ENCODE results near the gene GPR17. TPM values are rescaled to one million over a fixed set of nuclear protein-coding genes. Genes with fewer than 3 reads are reported as not detected.

Gene GPR17
- total RNA-seq, 2 donors from 2014 or later = 0.24 TPM; not detected in 1

- no peak overlapping the region for H3K9ac ChIP-seq (ENCODE audit: extremely low read depth, low read length, poor library complexity, severe bottlenecking)
- TF ChIP-seq, protein P1, sequence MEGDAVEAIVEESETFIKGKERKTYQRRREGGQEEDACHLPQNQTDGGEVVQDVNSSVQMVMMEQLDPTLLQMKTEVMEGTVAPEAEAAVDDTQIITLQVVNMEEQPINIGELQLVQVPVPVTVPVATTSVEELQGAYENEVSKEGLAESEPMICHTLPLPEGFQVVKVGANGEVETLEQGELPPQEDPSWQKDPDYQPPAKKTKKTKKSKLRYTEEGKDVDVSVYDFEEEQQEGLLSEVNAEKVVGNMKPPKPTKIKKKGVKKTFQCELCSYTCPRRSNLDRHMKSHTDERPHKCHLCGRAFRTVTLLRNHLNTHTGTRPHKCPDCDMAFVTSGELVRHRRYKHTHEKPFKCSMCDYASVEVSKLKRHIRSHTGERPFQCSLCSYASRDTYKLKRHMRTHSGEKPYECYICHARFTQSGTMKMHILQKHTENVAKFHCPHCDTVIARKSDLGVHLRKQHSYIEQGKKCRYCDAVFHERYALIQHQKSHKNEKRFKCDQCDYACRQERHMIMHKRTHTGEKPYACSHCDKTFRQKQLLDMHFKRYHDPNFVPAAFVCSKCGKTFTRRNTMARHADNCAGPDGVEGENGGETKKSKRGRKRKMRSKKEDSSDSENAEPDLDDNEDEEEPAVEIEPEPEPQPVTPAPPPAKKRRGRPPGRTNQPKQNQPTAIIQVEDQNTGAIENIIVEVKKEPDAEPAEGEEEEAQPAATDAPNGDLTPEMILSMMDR (conservative IDR thresholded peaks at IDR 0.05) = no peak
- H3K4me3 Mint-ChIP-seq = no peak overlapping the region
- no peaks in the 10 kb centered on the region for H3K9me3 Mint-ChIP-seq
- peaks cover 6% of the 10 kb centered on the region for H3K4me1 Mint-ChIP-seq
- DNase-seq = no peak
- no peak overlapping the region for H3K4me3 ChIP-seq (ENCODE audit: low read length)
- H3K36me3 Mint-ChIP-seq (ENCODE audit: low read depth) = no peaks in the 10 kb centered on the region
- no peaks in the 10 kb centered on the region for H3K27me3 ChIP-seq (ENCODE audit: control insufficient read depth, insufficient read depth, low read length, poor library complexity, severe bottlenecking)
- no peaks in the 10 kb centered on the region for H3K9me3 ChIP-seq (ENCODE audit: control insufficient read depth, low read length)
- H3K4me1 ChIP-seq (ENCODE audit: control insufficient read depth, insufficient read depth, low read length) = peaks cover under 1% of the 10 kb centered on the region
- no peaks in the 10 kb centered on the region for H3K36me3 ChIP-seq (ENCODE audit: control insufficient read depth, insufficient read depth, low read length)
- no peak overlapping the region for H3K27ac ChIP-seq (ENCODE audit: low read depth, low read length)
- WGBS, 2 experiments (ENCODE audit: insufficient coverage in 1 of 2, insufficient read length in 1 of 2) = 86 to 96% methylated on average over 15 to 25 of the region's 25 CpGs
- H3K27ac Mint-ChIP-seq = no peak overlapping the region
- no peaks in the 10 kb centered on the region for H3K27me3 Mint-ChIP-seq (ENCODE audit: insufficient read depth)
Measured at GRCh38 chr2:127632592-127633489, 13.1 kb upstream of the GPR17 start.

DNA sequence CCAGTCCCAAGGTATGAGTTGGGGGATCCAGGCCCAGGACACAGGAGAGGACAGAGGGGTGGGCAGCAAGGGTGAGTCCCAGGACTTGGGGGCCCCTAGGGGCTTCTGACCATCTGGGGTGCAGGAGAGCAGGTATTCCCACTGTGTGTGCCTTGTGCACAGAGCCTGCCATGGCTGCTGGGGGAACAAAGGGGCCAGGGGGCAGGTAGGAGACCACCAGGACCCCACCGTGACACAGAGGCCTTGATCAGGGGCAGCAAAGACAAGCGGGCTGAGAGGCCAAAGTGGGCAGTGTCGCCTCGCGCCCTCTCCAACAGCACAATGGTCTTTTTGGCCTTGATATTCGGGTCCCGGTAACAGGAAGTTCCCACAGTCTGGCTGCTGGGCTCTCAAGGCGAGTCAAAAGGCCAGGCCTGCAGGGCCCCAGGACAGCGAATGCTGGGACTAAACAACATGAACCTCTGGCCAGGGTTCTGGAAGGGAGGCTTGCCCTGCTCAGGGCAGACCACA, 12.3 kb upstream of the GPR17 start:
- WGBS, 2 experiments (ENCODE audit: insufficient coverage in 1 of 2, insufficient read length in 1 of 2) = 92 to 95% methylated on average over 9 of the region's 9 CpGs
- Histone ChIP-seq H3K36me3 (ENCODE audit: control insufficient read depth, insufficient read depth, low read length) (no peaks in the 10 kb centered on the region), H3K27me3 (ENCODE audit: control insufficient read depth, insufficient read depth, low read length, poor library complexity, severe bottlenecking) (no peaks in the 10 kb centered on the region), H3K9me3 (ENCODE audit: control insufficient read depth, low read length) (no peaks in the 10 kb centered on the region), H3K4me1 (ENCODE audit: control insufficient read depth, insufficient read depth, low read length) (peaks cover 7% of the 10 kb centered on the region), H3K4me3 (ENCODE audit: low read length) (no peak overlapping the region), H3K27ac (ENCODE audit: low read depth, low read length) (no peak overlapping the region), H3K9ac (ENCODE audit: extremely low read depth, low read length, poor library complexity, severe bottlenecking) (no peak overlapping the region)
- Mint-ChIP-seq H3K27me3 (ENCODE audit: insufficient read depth) (no peaks in the 10 kb centered on the region), H3K36me3 (ENCODE audit: low read depth) (no peaks in the 10 kb centered on the region), H3K27ac (no peak overlapping the region), H3K9me3 (no peaks in the 10 kb centered on the region), H3K4me3 (no peak overlapping the region), H3K4me1 (peaks cover 10% of the 10 kb centered on the region)
- TF ChIP-seq, protein P1 (conservative IDR thresholded peaks at IDR 0.05) = no peak
- DNase-seq = no peak

DNA sequence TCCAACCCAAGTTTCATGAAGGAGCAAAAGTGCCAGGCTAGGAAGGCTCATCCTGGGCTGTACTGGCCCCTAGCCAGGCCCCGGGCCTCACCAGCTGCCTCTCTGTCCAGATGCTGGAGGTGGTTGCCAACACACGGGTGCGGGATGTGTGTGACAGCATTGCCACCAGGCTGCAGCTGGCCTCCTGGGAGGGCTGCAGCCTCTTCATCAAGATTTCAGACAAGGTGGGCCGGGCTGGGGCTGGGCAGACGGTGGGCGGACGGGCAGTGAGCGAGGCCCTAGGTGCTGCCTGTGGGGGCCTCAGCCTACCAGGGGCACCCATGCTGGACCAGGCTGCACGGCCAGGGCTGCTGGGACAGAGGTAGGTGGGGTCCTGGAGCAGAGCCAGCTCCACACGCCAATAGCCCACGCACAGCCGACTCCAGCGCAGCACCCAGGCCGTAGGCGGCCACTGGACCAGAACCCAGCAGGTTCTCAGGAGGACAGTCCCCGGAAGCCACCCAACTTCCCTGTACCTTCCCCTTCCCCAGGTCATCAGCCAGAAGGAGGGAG, 11.8 kb upstream of the GPR17 start:
- Histone ChIP-seq H3K9me3 (ENCODE audit: control insufficient read depth, low read length) (no peaks in the 10 kb centered on the region), H3K27ac (ENCODE audit: low read depth, low read length) (no peak overlapping the region), H3K4me3 (ENCODE audit: low read length) (no peak overlapping the region), H3K27me3 (ENCODE audit: control insufficient read depth, insufficient read depth, low read length, poor library complexity, severe bottlenecking) (no peaks in the 10 kb centered on the region), H3K36me3 (ENCODE audit: control insufficient read depth, insufficient read depth, low read length) (no peaks in the 10 kb centered on the region), H3K9ac (ENCODE audit: extremely low read depth, low read length, poor library complexity, severe bottlenecking) (no peak overlapping the region), H3K4me1 (ENCODE audit: control insufficient read depth, insufficient read depth, low read length) (peaks cover 7% of the 10 kb centered on the region)
- no peaks in the 10 kb centered on the region for H3K27me3 Mint-ChIP-seq (ENCODE audit: insufficient read depth)
- no peaks in the 10 kb centered on the region for H3K36me3 Mint-ChIP-seq (ENCODE audit: low read depth)
- TF ChIP-seq, protein P1 (conservative IDR thresholded peaks at IDR 0.05) = no peak
- H3K27ac Mint-ChIP-seq = no peak overlapping the region
- H3K4me1 Mint-ChIP-seq = peaks cover 5% of the 10 kb centered on the region
- no peak overlapping the region for H3K4me3 Mint-ChIP-seq
- 95 to 100% methylated on average over 5 to 16 of the region's 16 CpGs for WGBS, 2 experiments (ENCODE audit: insufficient coverage in 1 of 2, insufficient read length in 1 of 2)
- DNase-seq = no peak
- H3K9me3 Mint-ChIP-seq = no peaks in the 10 kb centered on the region

Data from endodermal cell (in vitro differentiated cells).